GM18526 (cell line): Measurements from ENCODE around the gene MARCHF11.

Experiments
- POLR2A ChIP-seq: IDR thresholded peaks from 3 replicates; pipeline ENCODE4 v1.6.1; 2011; ENCODE audit not compliant: insufficient read length; ENCODE audit errors: extremely low read depth

Gene MARCHF11

GRCh38 chr5:16043349-16043965 is 136.1 kb downstream of the MARCHF11 start:
- no peak for TF ChIP-seq POLR2A

- TF ChIP-seq POLR2A = no peak
Observed at GRCh38 chr5:16037121-16037845, 142.3 kb downstream of the MARCHF11 start.

- TF ChIP-seq POLR2A = no peak
Observed at GRCh38 chr5:16034319-16035001, 145.1 kb downstream of the MARCHF11 start.

GRCh38 chr5:16033187-16033925 is 146.2 kb downstream of the MARCHF11 start:
- TF ChIP-seq POLR2A = no peak

- TF ChIP-seq POLR2A = no peak
Observed at GRCh38 chr5:16028708-16029107, 150.9 kb downstream of the MARCHF11 start.

- TF ChIP-seq POLR2A = no peak
Observed at GRCh38 chr5:16025681-16026080, 153.9 kb downstream of the MARCHF11 start.

GRCh38 chr5:16018970-16019369 is 160.6 kb downstream of the MARCHF11 start:
- TF ChIP-seq POLR2A = no peak

- TF ChIP-seq POLR2A = no peak
Observed at GRCh38 chr5:16017720-16018119, 161.9 kb downstream of the MARCHF11 start.
